A549 (cell line): Measurements from ENCODE around the gene RASGRF1. TPM values are rescaled to one million over a fixed set of nuclear protein-coding genes. Genes with fewer than 3 reads are reported as not detected.

Source experiments
- ATAC-seq, 2 experiments: fragments of 200-7000 bp in 1 of 2; fragments of >200 bp in 1 of 2; cut with Nextera tagmentation in 1 of 2; cut with Tn5 transposase in 1 of 2; 3 replicates each; pipeline versions ENCODE4 v1.8.0 to v1.9.1; 2018 to 2020; ENCODE audit warnings: mild to moderate bottlenecking in 1 of 2, moderate library complexity in 1 of 2
- CTCF ChIA-PET: fragments of 300-600 bp; sonication (Branson Sonifier 250); formaldehyde crosslinking; extraction: SDS; loops from one replicate; lab custom pipeline; 2021; ENCODE audit warnings: antibody characterized with exemption, inconsistent platforms; lab: Yijun Ruan, JAX
- POLR2A ChIA-PET: fragments of 350-600 bp; formaldehyde crosslinking; extraction: SDS; loops from one replicate; lab custom pipeline; 2021; ENCODE audit warnings: antibody characterized with exemption, inconsistent platforms; lab: Yijun Ruan, JAX
- DNase-seq, 2 experiments: peaks; one replicate each; pipeline versions ENCODE4 v3.0.0 to v3.0.0-alpha.2; 2011 to 2016; ENCODE audit warnings: low read depth in 1 of 2, low spot score in 1 of 2
- FAIRE-seq: peaks from 2 replicates; lab custom pipeline; 2011; peaks lifted over from hg19 to GRCh38; lab: Jason Lieb, UNC
- H3K27ac ChIP-seq, 2 experiments: fragments of >200 bp; sonication (Bioruptor Twin); formaldehyde crosslinking; 3 replicates each; pipeline ENCODE4 v1.5.1; 2016 to 2017
- H3K4me1 ChIP-seq: fragments of >200 bp; sonication (Bioruptor Twin); formaldehyde crosslinking; 3 replicates; pipeline ENCODE4 v1.6.1; 2016
- H3K4me2 ChIP-seq: fragments of >200 bp; sonication (Bioruptor Twin); formaldehyde crosslinking; 3 replicates; pipeline ENCODE4 v1.6.1; 2016
- H3K4me3 ChIP-seq: fragments of >200 bp; sonication (Bioruptor Twin); formaldehyde crosslinking; 3 replicates; pipeline ENCODE4 v1.5.1; 2016
- H3K9me3 ChIP-seq: fragments of >200 bp; sonication (Bioruptor Twin); formaldehyde crosslinking; 3 replicates; pipeline ENCODE4 v1.6.1; 2016
- BCL3 ChIP-seq: fragments of >200 bp; sonication (Bioruptor Twin); formaldehyde crosslinking; IDR thresholded peaks from 3 replicates; pipeline ENCODE4 v1.6.1; 2016
- CBX2 ChIP-seq: fragments of 200-600 bp; sonication (generic); IDR thresholded peaks from 2 replicates; pipeline ENCODE4 v1.6.1; 2016; ENCODE audit warnings: low read depth, mild to moderate bottlenecking, borderline replicate concordance
- CEBPB ChIP-seq, 2 experiments: fragments of >200 bp in 1 of 2; sonication (Bioruptor Twin) in 1 of 2; formaldehyde crosslinking in 1 of 2; IDR thresholded peaks; 2 replicates each; pipeline ENCODE4 v1.6.1; 2012 to 2016
- CHD2 ChIP-seq: fragments of 150-350 bp; IDR thresholded peaks from 2 replicates; pipeline ENCODE4 v1.6.1; 2014; ENCODE audit warnings: low read length; ENCODE audit not compliant: partially characterized antibody
- EHF ChIP-seq: fragments of 250-450 bp; sonication (Bioruptor Pico); IDR thresholded peaks from 2 replicates; pipeline ENCODE4 v1.5.0; 2020; ENCODE audit warnings: mild to moderate bottlenecking
- ELK1 ChIP-seq: fragments of 150-350 bp; IDR thresholded peaks from 2 replicates; pipeline ENCODE4 v1.6.1; 2014; ENCODE audit warnings: low read depth, mild to moderate bottlenecking, low read length
- ESRRA ChIP-seq: fragments of 150-350 bp; IDR thresholded peaks from 2 replicates; pipeline ENCODE4 v1.6.1; 2014; ENCODE audit warnings: mild to moderate bottlenecking, low read length, borderline replicate concordance
- FOSB ChIP-seq: fragments of 250-450 bp; sonication (Bioruptor Pico); IDR thresholded peaks from 2 replicates; pipeline ENCODE4 v1.5.0; 2020; ENCODE audit warnings: mild to moderate bottlenecking, moderate library complexity
- FOSL2 ChIP-seq, 2 experiments: fragments of 450-650 bp in 1 of 2; fragments of >200 bp in 1 of 2; sonication (Bioruptor Twin) in 1 of 2; formaldehyde crosslinking; IDR thresholded peaks; 2 replicates each; pipeline versions ENCODE4 v1.5.0 to v1.6.1; 2016 to 2020; ENCODE audit warnings: mild to moderate bottlenecking in 1 of 2, moderate library complexity in 1 of 2
- FOXS1 ChIP-seq: fragments of 250-450 bp; sonication (Bioruptor Pico); IDR thresholded peaks from 2 replicates; pipeline ENCODE4 v1.5.0; 2020; ENCODE audit warnings: mild to moderate bottlenecking, moderate library complexity
- GATA3 ChIP-seq: IDR thresholded peaks from 2 replicates; pipeline ENCODE4 v1.6.1; 2012; ENCODE audit warnings: borderline replicate concordance
- HES2 ChIP-seq: fragments of >200 bp; sonication (Bioruptor Twin); formaldehyde crosslinking; IDR thresholded peaks from 2 replicates; pipeline ENCODE4 v1.6.1; 2016
- HOXA7 ChIP-seq: fragments of 250-450 bp; sonication (Bioruptor Pico); IDR thresholded peaks from 2 replicates; pipeline ENCODE4 v1.5.0; 2020; ENCODE audit warnings: mild to moderate bottlenecking, moderate library complexity
- JUN ChIP-seq, 2 experiments: fragments of >200 bp; sonication (Bioruptor Twin); formaldehyde crosslinking; IDR thresholded peaks; 2 replicates in 1 of 2; 3 replicates in 1 of 2; pipeline ENCODE4 v1.6.1; 2016 to 2017
- KDM1A ChIP-seq: fragments of 200-600 bp; sonication (generic); IDR thresholded peaks from 2 replicates; pipeline ENCODE4 v1.6.1; 2016; ENCODE audit warnings: low read depth, mild to moderate bottlenecking
- KDM5A ChIP-seq: fragments of 200-600 bp; sonication (generic); IDR thresholded peaks from 2 replicates; pipeline ENCODE4 v1.6.1; 2016; ENCODE audit warnings: antibody characterized with exemption, mild to moderate bottlenecking
- MAFK ChIP-seq: fragments of 450-650 bp; IDR thresholded peaks from 2 replicates; pipeline ENCODE4 v1.6.1; 2014; ENCODE audit not compliant: partially characterized antibody
- NPAS2 ChIP-seq: fragments of 250-450 bp; sonication (Bioruptor Pico); IDR thresholded peaks from 2 replicates; pipeline ENCODE4 v1.8.0; 2022; ENCODE audit warnings: mild to moderate bottlenecking, moderate library complexity, borderline replicate concordance
- PHF8 ChIP-seq: fragments of 200-600 bp; sonication (generic); IDR thresholded peaks from 2 replicates; pipeline ENCODE4 v1.6.1; 2016; ENCODE audit warnings: low read depth, mild to moderate bottlenecking, antibody characterized with exemption, moderate library complexity, borderline replicate concordance
- POLR2A ChIP-seq: IDR thresholded peaks from 2 replicates; pipeline ENCODE4 v1.6.1; 2012; ENCODE audit warnings: mild to moderate bottlenecking, low read length
- POLR2AphosphoS2 ChIP-seq: conservative IDR thresholded peaks from 2 replicates; pipeline ENCODE4 v1.6.1; 2012; ENCODE audit warnings: low read length, improper control_type of control experiment, inconsistent platforms
- RARB ChIP-seq: fragments of 250-450 bp; sonication (Bioruptor Pico); IDR thresholded peaks from 2 replicates; pipeline ENCODE4 v1.8.0; 2021; ENCODE audit warnings: mild to moderate bottlenecking, moderate library complexity
- RCOR1 ChIP-seq: fragments of 150-350 bp; IDR thresholded peaks from 2 replicates; pipeline ENCODE4 v1.6.1; 2014; ENCODE audit warnings: antibody characterized with exemption, low read length, low read depth
- RNF2 ChIP-seq: fragments of 200-600 bp; sonication (generic); IDR thresholded peaks from 2 replicates; pipeline ENCODE4 v1.6.1; 2016; ENCODE audit warnings: low read depth, mild to moderate bottlenecking, antibody characterized with exemption, moderate library complexity, borderline replicate concordance
- ZC3H11A ChIP-seq: fragments of 450-650 bp; IDR thresholded peaks from 2 replicates; pipeline ENCODE4 v1.6.1; 2014; ENCODE audit warnings: antibody characterized with exemption, mild to moderate bottlenecking
- ZNF302 ChIP-seq: fragments of 250-450 bp; sonication (Bioruptor Pico); IDR thresholded peaks from 2 replicates; pipeline ENCODE4 v1.9.0; 2021; ENCODE audit warnings: inconsistent platforms, mild to moderate bottlenecking, moderate library complexity
- WGBS: methylation state at CpG from one replicate; pipeline ENCODE4 v1.1.6; 2017; ENCODE audit errors: missing lambda C conversion rate; 5-methylcytosine and 5-hydroxymethylcytosine counted together
- polyA plus RNA-seq, 4 experiments: library from polyadenylated mRNA; depleted of rRNA in 3 of 4; stranded (reverse); fragments of >200 nt; fragmentation: RNase III in 1 of 4; extraction: RNeasy Plus Mini Kit Qiagen cat#74134 plus additional on column Dnase treatment in 1 of 4; gene quantifications; 2 replicates in 3 of 4; 3 replicates in 1 of 4; pipeline ENCODE4 v1.2.3, GENCODE V29; 2011 to 2017
- TF ChIP-seq, protein P1 (sequence below): fragments of >200 bp; sonication (Bioruptor Twin); formaldehyde crosslinking; IDR thresholded peaks from 3 replicates; pipeline ENCODE4 v1.5.1; 2016

Gene RASGRF1
- polyA plus RNA-seq, 2 of the 4 experiments (the other 2 are of a cell fraction), result 0.13 to 0.21 TPM

GRCh38 chr15:78978601-78979179, 111.9 kb downstream of the RASGRF1 start:
- H3K4me2 ChIP-seq, result no peak overlapping the region
- FAIRE-seq, result no peak
- H3K4me1 ChIP-seq, result peaks cover 5% of the 10 kb centered on the region; the same call in 2 of the 3 replicates
- CTCF ChIA-PET, result interaction anchor here (0.8 to 11.0 kb wide), 21 partner anchors 9 to 989 kb away, joined by 3 to 128 read pairs (median 13); partner anchors contain the start of genes ADAMTS7 and CTSH
- ATAC-seq, result no peak
- no peak for TF ChIP-seq RCOR1
- TF ChIP-seq FOXS1 (CRISPR knock-in tag), result no peak
- no peak for TF ChIP-seq MAFK
- no peak for TF ChIP-seq KDM5A
- TF ChIP-seq FOSL2 (IDR thresholded peaks at IDR 0.05), result no peak
- TF ChIP-seq FOSL2 (CRISPR knock-in tag; IDR thresholded peaks at IDR 0.05), result no peak
- TF ChIP-seq CBX2, result no peak
- TF ChIP-seq ELK1, result no peak
- no peak for TF ChIP-seq ZNF302
- no peak for TF ChIP-seq ESRRA
- no peak for TF ChIP-seq JUN (IDR thresholded peaks at IDR 0.05)
- no peak for TF ChIP-seq POLR2AphosphoS2
- POLR2A ChIA-PET, result no interaction called here
- H3K4me3 ChIP-seq, result no peak overlapping the region
- no peaks in the 10 kb centered on the region for H3K9me3 ChIP-seq
- no peak for DNase-seq
- WGBS, result 86% methylated on average over 19 of the region's 19 CpGs
- H3K27ac ChIP-seq, result peak overlapping the region in 1 of 2 experiments; percentile 80; a peak in 4 of 6 replicates

DNA sequence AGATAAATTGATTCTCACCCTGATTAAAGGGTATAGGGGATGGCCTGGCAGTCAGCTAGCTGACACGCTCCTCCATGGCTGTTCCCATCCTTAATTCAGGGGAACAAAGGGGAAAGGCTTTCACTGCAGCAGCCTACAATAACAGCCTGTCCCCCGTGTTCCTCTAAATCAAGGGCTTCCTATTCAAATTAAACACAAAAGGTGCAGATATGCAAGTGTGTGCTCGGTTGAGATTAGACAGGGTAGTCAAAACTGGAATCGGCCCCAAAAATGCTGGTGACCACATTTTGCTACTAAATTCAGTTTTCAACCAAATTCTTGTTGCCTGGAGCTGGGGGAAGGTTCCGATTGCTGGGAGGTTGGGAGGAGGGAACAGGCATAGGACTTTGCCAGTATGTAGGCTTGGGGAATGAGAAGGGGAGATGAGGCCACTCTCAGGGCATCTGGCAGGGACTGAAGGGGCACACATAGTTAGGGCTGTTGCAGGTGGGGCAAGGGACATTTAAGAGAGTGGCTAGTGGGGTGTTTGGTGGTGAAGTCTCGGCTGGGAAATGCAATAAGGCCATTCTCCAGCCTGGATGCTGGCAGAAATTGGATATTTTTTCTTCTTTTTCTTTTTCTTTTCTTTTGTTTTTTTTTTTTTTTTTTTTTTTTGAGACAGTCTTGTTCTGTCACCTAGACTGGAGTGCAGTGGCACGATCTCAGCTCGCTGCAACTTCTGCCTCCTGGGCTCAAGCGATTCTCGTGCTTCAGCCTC, 112.8 kb downstream of the RASGRF1 start:
- 85% methylated on average over 10 of the region's 10 CpGs for WGBS
- no peak for FAIRE-seq
- Histone ChIP-seq H3K4me1 (peaks cover 5% of the 10 kb centered on the region; the same call in 2 of the 3 replicates), H3K9me3 (no peaks in the 10 kb centered on the region)
- POLR2A ChIA-PET, result no interaction called here
- TF ChIP-seq RNF2 (no peak), HES2 (no peak), CEBPB (IDR thresholded peaks at IDR 0.05) (no peak), KDM1A (no peak), RARB (CRISPR knock-in tag) (no peak), GATA3 (no peak), ZC3H11A (no peak)
- TF ChIP-seq, all 56 proteins: peak for 0
- no peak for ATAC-seq
- Histone ChIP-seq H3K27ac (no peak overlapping the region), H3K4me3 (no peak overlapping the region), H3K4me2 (no peak overlapping the region)
- DNase-seq, result no peak
- CTCF ChIA-PET, result interaction anchor here (0.8 to 11.0 kb wide), 12 partner anchors 10 to 206 kb away, joined by 3 to 128 read pairs (median 13); partner anchors contain the start of genes ADAMTS7 and CTSH

DNA sequence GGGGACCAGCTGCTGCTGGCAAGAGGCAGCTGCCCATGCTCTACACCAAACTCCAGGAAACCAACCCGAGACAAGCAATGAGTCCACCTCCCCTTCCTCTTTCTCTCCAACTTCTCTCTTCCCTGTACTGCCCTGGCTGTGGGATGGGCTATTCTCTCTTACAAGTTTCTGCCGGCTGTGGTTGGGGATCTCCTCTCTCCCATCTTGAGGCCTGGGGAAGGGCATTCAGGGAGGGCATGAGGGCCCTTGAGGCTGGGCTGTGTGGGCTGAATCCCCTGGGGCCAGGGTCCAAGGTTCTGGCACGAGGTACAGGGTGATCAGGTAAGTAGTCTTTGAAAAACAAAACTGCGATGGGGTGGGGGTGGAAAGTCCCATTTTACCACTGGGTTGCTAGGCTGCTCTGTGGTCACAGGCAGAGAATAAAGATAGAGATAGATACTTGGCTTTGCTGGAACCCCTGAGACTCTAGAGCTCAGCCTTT, 113.4 kb downstream of the RASGRF1 start:
- CTCF ChIA-PET, result interaction anchor here (0.8 to 11.0 kb wide), 6 partner anchors 9 to 238 kb away, joined by 3 to 128 read pairs (median 4); partner anchors contain the start of gene CTSH
- FAIRE-seq (no peak), ATAC-seq (no peak), DNase-seq (no peak)
- H3K4me1 ChIP-seq, result peaks cover 5% of the 10 kb centered on the region; the same call in 2 of the 3 replicates
- no peak overlapping the region for H3K4me3 ChIP-seq
- H3K4me2 ChIP-seq, result no peak overlapping the region
- no peak overlapping the region for H3K27ac ChIP-seq
- POLR2A ChIA-PET, result no interaction called here
- WGBS, result 74% methylated on average over 4 of the region's 4 CpGs
- no peaks in the 10 kb centered on the region for H3K9me3 ChIP-seq
- TF ChIP-seq ESRRA, result no peak
- no peak for TF ChIP-seq ZC3H11A
- TF ChIP-seq, protein P1, sequence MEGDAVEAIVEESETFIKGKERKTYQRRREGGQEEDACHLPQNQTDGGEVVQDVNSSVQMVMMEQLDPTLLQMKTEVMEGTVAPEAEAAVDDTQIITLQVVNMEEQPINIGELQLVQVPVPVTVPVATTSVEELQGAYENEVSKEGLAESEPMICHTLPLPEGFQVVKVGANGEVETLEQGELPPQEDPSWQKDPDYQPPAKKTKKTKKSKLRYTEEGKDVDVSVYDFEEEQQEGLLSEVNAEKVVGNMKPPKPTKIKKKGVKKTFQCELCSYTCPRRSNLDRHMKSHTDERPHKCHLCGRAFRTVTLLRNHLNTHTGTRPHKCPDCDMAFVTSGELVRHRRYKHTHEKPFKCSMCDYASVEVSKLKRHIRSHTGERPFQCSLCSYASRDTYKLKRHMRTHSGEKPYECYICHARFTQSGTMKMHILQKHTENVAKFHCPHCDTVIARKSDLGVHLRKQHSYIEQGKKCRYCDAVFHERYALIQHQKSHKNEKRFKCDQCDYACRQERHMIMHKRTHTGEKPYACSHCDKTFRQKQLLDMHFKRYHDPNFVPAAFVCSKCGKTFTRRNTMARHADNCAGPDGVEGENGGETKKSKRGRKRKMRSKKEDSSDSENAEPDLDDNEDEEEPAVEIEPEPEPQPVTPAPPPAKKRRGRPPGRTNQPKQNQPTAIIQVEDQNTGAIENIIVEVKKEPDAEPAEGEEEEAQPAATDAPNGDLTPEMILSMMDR, result no peak
- TF ChIP-seq FOXS1 (CRISPR knock-in tag), result no peak
- TF ChIP-seq NPAS2 (CRISPR knock-in tag), result no peak
- TF ChIP-seq PHF8, result no peak
- no peak for TF ChIP-seq POLR2AphosphoS2
- no peak for TF ChIP-seq EHF (CRISPR knock-in tag)
- no peak for TF ChIP-seq CEBPB (IDR thresholded peaks at IDR 0.05)
- no peak for TF ChIP-seq HOXA7
- TF ChIP-seq FOSL2 (IDR thresholded peaks at IDR 0.05), result no peak
- TF ChIP-seq FOSL2 (CRISPR knock-in tag; IDR thresholded peaks at IDR 0.05), result no peak
- no peak for TF ChIP-seq FOSB (CRISPR knock-in tag)
- no peak for TF ChIP-seq HES2
- TF ChIP-seq POLR2A, result no peak
- TF ChIP-seq RNF2, result no peak
- no peak for TF ChIP-seq CHD2
- TF ChIP-seq RARB (CRISPR knock-in tag), result no peak
- no peak for TF ChIP-seq BCL3
